ENCODE data around the gene ZP3.
"Not testable (repeated sequence)": the region's sequence is repeated elsewhere in the genome, so short reads cannot be mapped to it uniquely, and the experiment has no call there.

ZP3 gene

DNA sequence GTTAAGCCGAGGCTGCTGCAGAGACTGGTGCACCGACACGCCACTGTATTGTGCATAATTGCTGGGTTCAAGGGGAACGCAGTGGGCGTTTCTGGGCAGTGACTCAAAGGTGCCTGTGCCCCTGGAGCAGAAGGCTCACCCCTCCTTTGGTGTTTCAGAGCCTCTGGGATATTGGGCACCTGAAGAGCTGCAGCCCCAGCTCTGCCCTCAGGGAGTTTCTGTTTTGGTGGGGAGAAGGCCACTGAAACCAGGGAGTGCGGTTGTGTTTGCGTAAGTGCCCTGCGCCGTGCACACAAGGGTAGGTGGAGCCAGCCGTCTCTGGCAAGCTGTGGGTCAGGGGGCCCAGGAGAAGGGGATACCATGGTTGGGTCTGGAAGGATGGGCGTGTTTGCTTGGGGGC lies 51.5 kb downstream of the ZP3 start:
- in situ Hi-C loops (cut with MboI; ENCODE audit: low pct_unique_long_range_greater_than_20kb, low sequenced_read_pairs); DNase-seq: not testable (repeated sequence)

DNA sequence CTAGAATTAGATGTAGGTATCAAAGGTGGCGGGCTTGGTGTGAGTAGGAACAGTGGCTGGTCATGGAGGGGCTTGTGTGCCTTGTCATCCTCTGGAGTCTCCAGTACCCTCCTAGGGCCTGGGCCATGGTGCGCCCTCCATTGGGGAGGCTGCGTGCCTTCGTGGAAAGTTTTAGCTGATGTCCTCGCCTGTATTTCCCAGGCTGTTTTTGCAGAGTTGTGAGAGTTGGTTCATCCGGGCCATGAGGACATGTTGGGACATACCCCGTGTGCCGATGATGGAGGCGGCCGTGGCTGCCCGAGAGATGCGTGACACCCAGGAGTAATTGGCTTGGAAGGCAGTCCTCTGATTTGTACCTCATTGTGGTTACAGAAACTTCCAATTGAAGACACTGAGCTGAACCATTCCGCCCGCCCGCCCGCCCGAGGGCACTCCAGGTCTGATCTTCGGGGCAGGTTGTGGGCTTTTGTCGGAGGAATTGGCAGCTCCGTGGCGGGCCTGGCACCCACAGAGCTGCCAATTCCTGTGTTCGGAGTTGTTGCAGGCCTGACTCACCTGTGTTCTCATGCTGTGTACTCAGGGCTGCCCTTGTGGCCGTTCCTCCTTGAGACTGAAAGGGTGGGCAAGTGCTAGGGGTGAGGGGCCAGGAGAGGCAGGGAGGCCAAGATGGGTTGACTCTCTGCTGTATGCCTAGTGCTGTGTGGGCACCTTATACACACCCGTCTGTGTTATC lies 52.2 kb downstream of the ZP3 start:
- in situ Hi-C loops (cut with MboI; ENCODE audit: low pct_unique_long_range_greater_than_20kb, low sequenced_read_pairs); DNase-seq: not testable (repeated sequence)

DNA sequence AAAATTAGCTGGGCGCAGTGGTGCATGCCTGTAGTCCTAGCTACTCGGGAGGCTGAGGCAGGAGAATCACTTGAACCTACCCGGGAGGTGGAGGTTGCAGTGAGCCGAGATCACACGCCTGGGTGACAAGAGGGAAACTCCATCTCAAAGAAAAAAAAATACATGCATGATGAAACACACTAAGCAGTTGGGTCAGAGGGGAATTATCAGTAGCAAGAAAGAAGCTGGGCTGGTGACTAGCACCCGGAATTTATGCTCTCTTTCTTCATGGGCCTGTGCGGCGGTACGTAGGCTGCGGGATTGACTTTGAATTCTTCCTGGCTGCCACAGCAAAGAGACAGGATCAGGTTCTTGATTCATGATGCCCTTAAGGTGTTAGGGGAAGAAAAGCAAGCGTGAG lies 54.9 kb downstream of the ZP3 start:
- DNase-seq; in situ Hi-C loops (cut with MboI; ENCODE audit: low pct_unique_long_range_greater_than_20kb, low sequenced_read_pairs): not testable (repeated sequence)

DNA sequence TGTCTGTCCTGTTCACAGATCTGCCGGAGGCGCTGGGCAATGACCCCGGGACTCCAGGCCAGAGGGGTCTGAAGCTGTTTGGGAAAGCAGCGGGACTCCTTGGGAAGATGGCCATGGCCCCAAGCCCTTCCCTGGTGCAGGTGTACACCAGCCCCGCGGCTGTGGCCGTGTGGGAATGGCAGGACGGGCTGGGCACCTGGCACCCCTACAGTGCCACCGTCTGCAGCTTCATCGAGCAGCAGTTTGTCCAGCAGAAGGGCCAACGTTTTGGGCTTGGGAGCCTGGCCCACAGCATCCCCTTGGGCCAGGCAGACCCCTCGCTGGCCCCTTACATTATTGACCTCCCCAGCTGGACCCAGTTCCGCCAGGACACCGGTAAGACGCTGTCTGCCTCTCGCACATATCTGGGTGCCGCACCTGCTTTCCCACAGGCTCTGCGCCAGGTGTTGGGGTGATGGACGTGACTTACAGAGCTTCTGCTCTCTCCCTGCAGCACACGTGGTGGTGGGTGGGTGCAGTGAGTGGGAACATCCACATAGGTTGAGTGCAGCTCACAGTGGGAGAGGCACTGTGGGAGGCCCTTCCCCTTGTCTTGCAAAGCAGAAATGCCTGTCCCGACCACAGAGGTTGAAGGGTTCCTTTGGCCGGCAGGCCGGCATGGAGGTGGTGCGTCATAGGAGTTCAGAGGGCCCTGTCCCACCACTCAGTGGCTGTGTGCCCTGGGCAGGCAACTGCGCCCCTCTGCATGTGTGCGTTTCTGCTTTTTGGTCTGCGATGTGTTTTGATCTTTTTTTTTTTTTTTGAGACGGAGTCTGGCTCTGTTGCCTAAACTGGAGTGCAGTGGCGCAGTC lies 55.9 kb downstream of the ZP3 start:
- in situ Hi-C loops (cut with MboI; ENCODE audit: low pct_unique_long_range_greater_than_20kb, low sequenced_read_pairs); DNase-seq: not testable (repeated sequence)

DNA sequence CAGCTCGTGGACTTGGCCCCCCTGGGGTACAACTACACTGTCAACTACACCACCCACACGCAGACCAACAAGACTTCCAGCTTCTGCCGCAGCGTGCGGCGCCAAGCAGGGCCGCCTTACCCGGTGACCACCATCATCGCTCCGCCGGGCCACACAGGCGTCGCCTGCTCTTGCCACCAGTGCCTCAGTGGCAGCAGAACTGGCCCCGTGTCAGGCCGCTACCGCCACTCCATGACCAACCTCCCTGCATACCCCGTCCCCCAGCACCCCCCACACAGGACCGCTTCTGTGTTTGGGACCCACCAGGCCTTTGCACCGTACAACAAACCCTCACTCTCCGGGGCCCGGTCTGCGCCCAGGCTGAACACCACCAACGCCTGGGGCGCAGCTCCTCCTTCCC lies 57.9 kb downstream of the ZP3 start:
- DNase-seq; in situ Hi-C loops (cut with MboI; ENCODE audit: low pct_unique_long_range_greater_than_20kb, low sequenced_read_pairs): not testable (repeated sequence)

DNA sequence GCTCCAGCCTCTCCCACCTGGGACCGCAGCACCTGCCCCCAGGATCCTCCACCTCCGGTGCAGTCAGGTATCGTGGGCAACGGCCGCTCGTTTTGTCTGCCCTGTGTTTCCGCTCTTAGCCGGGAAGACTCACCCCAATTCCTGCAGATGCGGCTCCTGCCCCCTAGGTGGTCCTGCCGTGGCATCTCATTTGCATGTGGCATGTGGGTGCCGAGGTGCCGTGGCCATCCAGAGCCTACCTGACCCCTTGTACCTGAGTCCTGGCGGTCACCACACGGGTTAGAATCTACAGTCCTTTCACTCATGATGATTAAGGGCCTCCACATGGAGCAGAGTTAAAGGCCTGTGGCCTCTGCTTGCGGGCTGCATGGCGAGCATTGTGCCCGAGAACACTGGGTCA lies 58.3 kb downstream of the ZP3 start:
- in situ Hi-C loops (cut with MboI; ENCODE audit: low pct_unique_long_range_greater_than_20kb, low sequenced_read_pairs); DNase-seq: not testable (repeated sequence)

DNA sequence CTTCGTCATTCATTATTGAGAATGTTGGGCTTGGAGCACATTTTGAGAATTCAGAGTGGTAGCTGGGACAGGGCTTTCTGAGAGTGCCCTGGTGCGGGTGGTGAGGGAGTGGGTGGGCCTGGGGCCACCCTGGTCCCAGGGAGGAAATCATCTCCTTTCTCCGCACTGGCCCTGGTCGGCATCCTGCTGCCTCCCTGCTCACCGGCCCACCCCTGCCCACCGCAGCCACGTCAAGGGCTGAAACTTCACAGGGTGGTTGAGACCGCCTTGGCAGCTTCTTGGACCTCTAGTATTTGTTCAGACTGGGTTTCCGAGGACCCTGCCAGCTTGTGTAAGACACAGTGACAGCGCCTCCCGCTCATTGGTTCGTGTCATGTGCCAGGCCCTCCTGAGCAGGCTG lies 59.7 kb downstream of the ZP3 start:
- DNase-seq; in situ Hi-C loops (cut with MboI; ENCODE audit: low pct_unique_long_range_greater_than_20kb, low sequenced_read_pairs): not testable (repeated sequence)

DNA sequence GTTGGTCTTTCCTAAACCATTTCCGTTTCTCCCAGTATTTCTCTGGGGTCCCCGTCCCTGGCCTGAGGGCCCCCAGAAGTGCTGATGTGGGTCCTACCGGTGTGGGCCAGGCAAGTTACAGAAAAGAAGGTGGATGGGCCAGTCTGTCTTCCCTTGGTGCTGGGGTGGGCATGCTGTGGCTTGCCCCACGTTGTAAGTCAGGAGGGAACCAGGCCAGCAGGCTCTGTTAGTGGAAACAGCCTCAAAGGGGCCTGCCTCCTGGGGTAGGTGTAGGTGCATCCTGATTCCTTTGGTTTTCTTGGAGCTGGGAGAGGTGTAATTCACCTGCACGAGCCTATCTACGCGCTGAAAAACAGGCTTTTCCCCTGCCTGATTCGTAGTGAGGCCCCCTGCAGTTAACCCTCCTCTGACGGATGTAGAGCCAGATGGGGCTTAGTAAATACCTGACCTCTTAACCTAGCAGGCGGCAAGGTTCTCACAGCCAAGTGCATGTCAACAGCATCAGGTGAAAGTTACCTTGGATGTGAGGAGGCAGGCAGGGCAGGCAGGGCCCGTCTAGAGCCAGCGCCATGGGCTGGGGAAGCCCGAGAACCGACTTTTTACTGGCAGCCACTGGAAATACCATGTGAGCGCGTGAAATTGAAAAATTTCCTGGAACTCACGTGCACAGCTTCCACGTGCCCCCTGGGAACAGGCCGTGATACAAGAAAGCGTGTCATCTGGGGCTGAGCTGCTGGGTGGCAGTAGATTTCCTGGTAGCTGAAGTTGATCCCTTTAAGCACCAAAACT lies 61.3 kb downstream of the ZP3 start:
- in situ Hi-C loops (cut with MboI; ENCODE audit: low pct_unique_long_range_greater_than_20kb, low sequenced_read_pairs); DNase-seq: not testable (repeated sequence)

DNA sequence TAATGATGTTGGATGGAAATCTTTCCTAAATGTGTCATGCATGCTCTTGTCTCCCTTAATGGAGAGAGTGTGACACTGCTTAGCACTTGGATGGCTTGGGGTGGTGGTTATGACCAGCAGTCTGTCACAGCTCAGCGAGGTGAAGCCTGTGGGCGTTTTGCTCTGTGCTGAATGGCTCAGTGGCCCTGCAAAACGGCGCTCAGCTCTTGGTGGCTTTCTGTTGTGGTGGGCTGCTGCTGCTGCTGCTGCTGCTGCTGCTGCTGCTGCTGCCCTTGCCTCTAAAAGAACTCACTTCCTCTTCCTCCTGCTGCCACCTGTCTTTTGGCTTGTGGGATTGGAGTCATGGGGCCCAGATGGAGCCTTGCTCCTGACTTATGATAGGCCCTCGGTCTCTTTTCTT lies 61.9 kb downstream of the ZP3 start:
- DNase-seq; in situ Hi-C loops (cut with MboI; ENCODE audit: low pct_unique_long_range_greater_than_20kb, low sequenced_read_pairs): not testable (repeated sequence)

DNA sequence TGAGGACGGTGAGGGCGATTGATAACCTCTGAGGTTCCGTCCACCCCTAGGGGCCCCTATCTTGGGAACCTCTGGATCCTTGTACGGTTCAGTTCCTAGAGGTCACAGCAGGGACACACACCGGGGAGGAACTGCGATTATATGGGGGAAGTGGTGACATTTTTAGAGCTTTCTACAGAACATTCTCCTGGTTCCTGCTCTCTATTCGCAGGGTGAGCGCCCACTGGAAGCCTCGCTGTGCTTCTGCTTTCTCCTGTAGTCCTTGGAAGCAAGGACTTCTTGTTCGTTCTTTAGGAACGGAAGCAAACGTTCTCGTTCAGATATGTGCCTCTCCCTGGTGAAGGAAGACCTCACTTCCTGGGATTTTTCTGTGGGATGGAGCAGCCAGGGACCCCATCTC lies 63.2 kb downstream of the ZP3 start:
- in situ Hi-C loops (cut with MboI; ENCODE audit: low pct_unique_long_range_greater_than_20kb, low sequenced_read_pairs); DNase-seq: not testable (repeated sequence)
